Activated T-cell treated with anti-CD3 and anti-CD28 coated beads, Interleukin-2, amount 50 U/mL, for 4 hours (primary cell): Measurements from ENCODE around the gene INHA. TPM values are rescaled to one million over a fixed set of nuclear protein-coding genes. Genes with fewer than 3 reads are reported as not detected.

ENCODE experiments used
- ATAC-seq, 2 donors: fragments of 200-7000 bp; cut with Tn5 transposase; one replicate each; pipeline ENCODE4 v1.10.0; 2021
- DNase-seq: peaks from one replicate; pipeline ENCODE4 v3.0.0-alpha.2; 2020
- H3K27me3 Mint-ChIP-seq: one replicate; pipeline ENCODE4 v1.8.0; 2021; ENCODE audit warnings: low read depth, mixed read lengths
- H3K36me3 Mint-ChIP-seq: one replicate; pipeline ENCODE4 v1.8.0; 2022; ENCODE audit warnings: mixed read lengths; ENCODE audit not compliant: insufficient read depth
- H3K4me1 Mint-ChIP-seq: one replicate; pipeline ENCODE4 v1.8.0; 2021; ENCODE audit warnings: low read depth, mixed read lengths
- H3K4me3 Mint-ChIP-seq: one replicate; pipeline ENCODE4 v1.8.0; 2021; ENCODE audit warnings: mild to moderate bottlenecking, moderate library complexity, mixed read lengths
- H3K9me3 Mint-ChIP-seq: one replicate; pipeline ENCODE4 v1.8.0; 2021; ENCODE audit warnings: mixed read lengths
- total RNA-seq, 3 donors: library from RNA; stranded (reverse); gene quantifications; one replicate each; pipeline ENCODE4 v1.2.1, GENCODE V29; 2021

INHA gene, protein sequence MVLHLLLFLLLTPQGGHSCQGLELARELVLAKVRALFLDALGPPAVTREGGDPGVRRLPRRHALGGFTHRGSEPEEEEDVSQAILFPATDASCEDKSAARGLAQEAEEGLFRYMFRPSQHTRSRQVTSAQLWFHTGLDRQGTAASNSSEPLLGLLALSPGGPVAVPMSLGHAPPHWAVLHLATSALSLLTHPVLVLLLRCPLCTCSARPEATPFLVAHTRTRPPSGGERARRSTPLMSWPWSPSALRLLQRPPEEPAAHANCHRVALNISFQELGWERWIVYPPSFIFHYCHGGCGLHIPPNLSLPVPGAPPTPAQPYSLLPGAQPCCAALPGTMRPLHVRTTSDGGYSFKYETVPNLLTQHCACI
- not detected for total RNA-seq

DNA sequence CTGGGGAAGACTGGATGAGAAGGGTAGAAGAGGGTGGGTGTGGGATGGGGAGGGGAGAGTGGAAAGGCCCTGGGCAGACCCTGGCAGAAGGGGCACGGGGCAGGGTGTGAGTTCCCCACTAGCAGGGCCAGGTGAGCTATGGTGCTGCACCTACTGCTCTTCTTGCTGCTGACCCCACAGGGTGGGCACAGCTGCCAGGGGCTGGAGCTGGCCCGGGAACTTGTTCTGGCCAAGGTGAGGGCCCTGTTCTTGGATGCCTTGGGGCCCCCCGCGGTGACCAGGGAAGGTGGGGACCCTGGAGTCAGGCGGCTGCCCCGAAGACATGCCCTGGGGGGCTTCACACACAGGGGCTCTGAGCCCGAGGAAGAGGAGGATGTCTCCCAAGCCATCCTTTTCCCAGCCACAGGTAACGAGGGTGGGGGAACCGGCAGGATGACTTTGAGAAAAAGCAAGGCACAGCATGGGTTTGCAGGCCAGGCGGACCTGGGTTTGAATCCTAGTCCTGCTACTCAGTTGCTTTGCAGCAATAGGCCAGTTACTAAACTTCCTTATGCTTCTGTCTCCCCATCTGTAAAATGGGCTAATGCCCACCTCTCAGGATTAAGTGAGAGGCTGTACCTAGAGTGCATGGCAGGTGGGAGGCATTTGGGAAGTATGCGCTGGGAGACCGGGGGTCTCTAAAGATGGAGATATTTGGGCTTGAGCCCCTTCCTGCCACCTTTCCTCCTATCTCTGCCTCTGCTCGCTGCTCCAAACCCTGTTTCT is at the start of gene INHA:
Gene INHA, plus strand, starts transcription at position 74 of the 765 bp plus-strand sequence. Its CDS starts 65 bp downstream, at position 139.
- peaks cover 52% of the 10 kb centered on the region for H3K27me3 Mint-ChIP-seq
- no peak for ATAC-seq
- no peak for DNase-seq
- no peaks in the 10 kb centered on the region for H3K9me3 Mint-ChIP-seq
- H3K4me3 Mint-ChIP-seq = no peak within 1 kb of the TSS
- no peaks in the 10 kb centered on the region for H3K36me3 Mint-ChIP-seq
- H3K4me1 Mint-ChIP-seq = no peaks in the 10 kb centered on the region

DNA sequence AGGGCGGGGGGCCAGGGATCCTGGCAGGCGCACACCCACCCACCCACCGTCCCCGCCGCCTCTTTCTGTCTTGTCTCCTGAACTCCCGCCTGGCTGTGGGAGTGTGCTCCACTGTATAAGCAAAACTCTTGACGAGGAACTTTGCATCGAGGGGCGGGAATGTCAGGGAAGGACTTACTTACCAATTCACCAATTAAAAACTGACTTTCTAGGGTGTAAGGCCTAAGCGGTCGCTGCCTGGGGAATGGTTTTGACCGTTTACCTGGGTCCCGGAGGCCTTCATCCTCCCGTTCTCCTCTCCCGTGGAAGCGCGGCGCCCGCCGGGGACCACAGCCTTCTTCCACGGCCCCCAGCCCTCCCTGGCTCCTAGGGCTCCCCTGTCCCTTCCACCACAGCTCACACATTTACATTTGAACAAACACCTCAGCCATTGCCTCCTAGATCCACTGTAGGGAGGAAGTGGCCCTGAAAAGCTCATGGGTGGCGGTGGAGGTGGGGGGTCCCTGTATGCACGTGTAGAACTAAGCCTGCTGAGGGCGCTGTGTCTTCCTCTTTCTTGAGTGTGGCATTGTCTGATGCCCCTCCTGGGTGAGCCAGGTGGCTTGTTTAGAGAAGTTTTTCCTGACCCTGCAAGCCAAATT is 49.0 kb upstream of the INHA start:
- Mint-ChIP-seq H3K4me3 (no peak overlapping the region), H3K9me3 (no peaks in the 10 kb centered on the region), H3K27me3 (peaks cover 82% of the 10 kb centered on the region), H3K4me1 (peaks cover 13% of the 10 kb centered on the region), H3K36me3 (no peaks in the 10 kb centered on the region)
- ATAC-seq (no peak), DNase-seq (no peak)

- ATAC-seq (no peak), DNase-seq (no peak)
- H3K36me3 Mint-ChIP-seq = no peaks in the 10 kb centered on the region
- H3K4me3 Mint-ChIP-seq = no peak overlapping the region
- H3K4me1 Mint-ChIP-seq = peaks cover 13% of the 10 kb centered on the region
- H3K9me3 Mint-ChIP-seq = no peaks in the 10 kb centered on the region
- peaks cover 85% of the 10 kb centered on the region for H3K27me3 Mint-ChIP-seq
These were observed 47.3 kb upstream of the INHA start for GRCh38 chr2:219524817-219525216.

GRCh38 chr2:219525533-219526232 is 46.4 kb upstream of the INHA start:
- DNase-seq = no peak
- ATAC-seq = no peak
- Mint-ChIP-seq H3K9me3 (no peaks in the 10 kb centered on the region), H3K4me3 (no peak overlapping the region), H3K27me3 (peaks cover 87% of the 10 kb centered on the region), H3K36me3 (no peaks in the 10 kb centered on the region), H3K4me1 (peaks cover 13% of the 10 kb centered on the region)

GRCh38 chr2:219526320-219527075 is 45.6 kb upstream of the INHA start:
- Mint-ChIP-seq H3K27me3 (peaks cover 85% of the 10 kb centered on the region), H3K4me1 (peaks cover 10% of the 10 kb centered on the region), H3K36me3 (no peaks in the 10 kb centered on the region), H3K4me3 (no peak overlapping the region), H3K9me3 (no peaks in the 10 kb centered on the region)
- ATAC-seq (no peak), DNase-seq (no peak)

- H3K36me3 Mint-ChIP-seq = no peaks in the 10 kb centered on the region
- H3K4me1 Mint-ChIP-seq = peaks cover 6% of the 10 kb centered on the region
- H3K9me3 Mint-ChIP-seq = no peaks in the 10 kb centered on the region
- ATAC-seq (no peak), DNase-seq (no peak)
- no peak overlapping the region for H3K4me3 Mint-ChIP-seq
- peaks cover 83% of the 10 kb centered on the region for H3K27me3 Mint-ChIP-seq
These were observed 45.1 kb upstream of the INHA start for GRCh38 chr2:219527076-219527394.

DNA sequence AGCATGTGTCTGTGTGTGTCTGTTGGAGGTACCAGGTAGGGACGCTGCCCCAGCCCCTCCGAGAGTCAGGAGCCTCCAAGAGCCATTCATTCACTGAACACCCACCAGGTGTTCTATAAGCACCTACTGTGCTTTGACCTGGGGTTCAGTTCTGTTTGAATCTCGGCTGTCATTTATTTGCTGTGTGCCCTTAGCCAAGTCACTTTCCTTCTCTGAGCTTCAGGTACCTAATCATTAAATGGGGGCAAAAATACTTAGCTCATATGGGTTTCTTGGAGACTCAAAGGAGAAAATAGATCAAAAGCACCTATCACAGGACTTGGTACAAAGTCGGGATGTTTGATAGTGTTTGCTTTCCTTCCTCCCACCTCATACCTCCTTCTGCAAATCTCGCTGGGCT is 44.6 kb upstream of the INHA start:
- peaks cover 4% of the 10 kb centered on the region for H3K4me1 Mint-ChIP-seq
- ATAC-seq (no peak), DNase-seq (no peak)
- H3K36me3 Mint-ChIP-seq = no peaks in the 10 kb centered on the region
- peaks cover 83% of the 10 kb centered on the region for H3K27me3 Mint-ChIP-seq
- H3K4me3 Mint-ChIP-seq = no peak overlapping the region
- no peaks in the 10 kb centered on the region for H3K9me3 Mint-ChIP-seq

- peak; percentile 96 to 97 for ATAC-seq
- Mint-ChIP-seq H3K27me3 (peaks cover 68% of the 10 kb centered on the region), H3K4me3 (no peak overlapping the region), H3K9me3 (no peaks in the 10 kb centered on the region), H3K36me3 (no peaks in the 10 kb centered on the region), H3K4me1 (no peaks in the 10 kb centered on the region)
- DNase-seq = peak; percentile 86
These were observed 41.8 kb upstream of the INHA start for GRCh38 chr2:219530048-219530963.

DNA sequence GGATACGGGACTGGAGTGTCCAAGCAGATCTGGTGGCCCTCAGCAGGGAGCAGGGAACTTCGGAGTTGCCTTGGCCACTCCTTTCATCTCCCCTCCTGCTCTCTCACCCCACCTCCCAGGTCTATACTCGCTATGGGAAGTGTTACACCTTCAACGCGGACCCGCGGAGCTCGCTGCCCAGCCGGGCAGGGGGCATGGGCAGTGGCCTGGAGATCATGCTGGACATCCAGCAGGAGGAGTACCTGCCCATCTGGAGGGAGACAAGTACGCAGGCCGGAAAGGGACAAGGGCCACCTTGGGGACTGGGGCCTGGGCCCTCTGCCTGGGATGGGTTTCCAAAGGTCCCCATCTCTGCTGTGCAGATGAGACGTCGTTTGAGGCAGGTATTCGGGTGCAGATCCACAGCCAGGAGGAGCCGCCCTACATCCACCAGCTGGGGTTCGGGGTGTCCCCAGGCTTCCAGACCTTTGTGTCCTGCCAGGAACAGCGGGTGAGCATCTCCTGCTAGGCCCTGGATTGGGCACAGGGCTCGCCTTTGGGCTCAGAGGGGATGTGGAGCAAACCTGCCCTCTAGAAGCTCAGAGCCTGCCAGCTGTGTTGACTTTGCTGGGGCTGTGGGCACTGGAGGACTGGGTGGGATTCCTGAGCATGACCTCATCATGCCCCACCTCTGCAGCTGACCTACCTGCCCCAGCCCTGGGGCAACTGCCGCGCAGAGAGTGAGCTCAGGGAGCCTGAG is 40.3 kb upstream of the INHA start:
- H3K9me3 Mint-ChIP-seq = no peaks in the 10 kb centered on the region
- H3K27me3 Mint-ChIP-seq = peaks cover 55% of the 10 kb centered on the region
- no peak for DNase-seq
- no peaks in the 10 kb centered on the region for H3K36me3 Mint-ChIP-seq
- H3K4me3 Mint-ChIP-seq = no peak overlapping the region
- H3K4me1 Mint-ChIP-seq = no peaks in the 10 kb centered on the region
- no peak for ATAC-seq

GRCh38 chr2:219532378-219532649 is 39.8 kb upstream of the INHA start:
- Mint-ChIP-seq H3K9me3 (no peaks in the 10 kb centered on the region), H3K4me3 (no peak overlapping the region), H3K36me3 (no peaks in the 10 kb centered on the region), H3K27me3 (peaks cover 50% of the 10 kb centered on the region), H3K4me1 (no peaks in the 10 kb centered on the region)
- DNase-seq (no peak), ATAC-seq (no peak)

DNA sequence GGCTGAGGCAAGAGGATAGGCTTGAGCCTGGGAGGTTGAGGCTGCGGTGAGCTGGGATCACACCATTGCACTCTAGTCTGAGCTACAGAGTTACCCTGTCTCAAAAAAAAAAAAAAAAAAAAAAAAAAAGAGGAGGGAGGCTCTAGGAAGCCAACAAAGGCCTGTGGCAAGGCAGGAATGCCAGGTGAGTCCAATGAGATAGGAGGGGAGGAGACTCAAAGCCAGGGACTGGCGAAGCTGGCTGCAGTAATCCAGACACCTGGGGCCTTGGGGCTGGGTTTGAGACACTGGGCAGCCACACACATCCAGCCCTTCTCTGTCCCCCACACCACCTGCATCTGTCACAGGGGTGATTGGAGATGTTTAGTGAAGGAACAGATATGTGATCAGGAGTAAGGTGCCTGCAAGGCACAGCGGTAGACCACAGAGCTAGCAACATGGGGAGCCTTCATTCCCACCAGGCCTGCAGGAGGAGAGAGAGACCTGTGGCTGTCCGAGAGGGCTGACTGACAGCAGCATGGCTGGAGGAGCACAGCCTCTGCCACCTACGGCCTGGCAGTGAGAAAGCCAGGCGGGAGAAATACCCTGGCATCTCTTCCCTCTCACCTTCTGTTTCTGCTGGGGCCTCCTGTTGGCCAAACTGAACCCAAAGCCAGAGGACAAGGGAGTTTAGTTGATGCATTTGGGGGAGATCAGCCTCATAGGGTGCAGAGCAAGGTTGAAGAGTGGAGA is 38.0 kb upstream of the INHA start:
- H3K9me3 Mint-ChIP-seq = no peaks in the 10 kb centered on the region
- H3K4me3 Mint-ChIP-seq = no peak overlapping the region
- DNase-seq = no peak
- no peaks in the 10 kb centered on the region for H3K36me3 Mint-ChIP-seq
- ATAC-seq = no peak
- peaks cover 33% of the 10 kb centered on the region for H3K27me3 Mint-ChIP-seq
- H3K4me1 Mint-ChIP-seq = no peaks in the 10 kb centered on the region

GRCh38 chr2:219536425-219536824 is 35.7 kb upstream of the INHA start:
- H3K4me3 Mint-ChIP-seq = no peak overlapping the region
- DNase-seq (no peak), ATAC-seq (no peak)
- no peaks in the 10 kb centered on the region for H3K9me3 Mint-ChIP-seq
- H3K36me3 Mint-ChIP-seq = peaks cover 14% of the 10 kb centered on the region
- H3K4me1 Mint-ChIP-seq = peaks cover 5% of the 10 kb centered on the region
- peaks cover 11% of the 10 kb centered on the region for H3K27me3 Mint-ChIP-seq
